GM19438 (cell line): Measurements from ENCODE around the gene CHST9.
"Not testable (repeated sequence)": the region's sequence is repeated elsewhere in the genome, so short reads cannot be mapped to it uniquely, and the experiment has no call there.

Source experiments
- ATAC-seq: cut with Tn5 transposase; IDR thresholded peaks from one replicate; pipeline ENCODE4 v1.9.1; 2021; ENCODE audit warnings: low read depth; ENCODE audit not compliant: unreplicated experiment

CHST9 gene

GRCh38 chr18:26948703-26949102 is 236.4 kb downstream of the CHST9 start:
- ATAC-seq: no peak

DNA sequence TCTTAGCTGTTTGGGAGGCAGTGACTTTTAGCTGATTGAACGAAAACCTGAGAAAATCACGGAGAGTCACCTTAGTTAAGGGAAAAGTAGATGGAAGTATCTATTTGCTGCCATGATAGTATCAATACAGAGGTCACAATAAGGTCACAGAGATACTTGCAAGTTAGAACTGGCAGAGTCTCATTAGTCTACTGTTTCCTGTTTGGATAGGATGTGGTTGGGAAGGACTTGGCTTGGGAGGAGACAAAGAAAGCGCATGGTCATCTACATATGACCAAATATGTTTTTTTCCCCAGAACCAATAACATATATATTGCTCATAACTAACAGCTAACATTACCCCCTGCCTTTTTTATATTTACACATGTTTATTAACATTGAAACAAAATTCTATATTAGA is 241.2 kb downstream of the CHST9 start:
- no peak for ATAC-seq

DNA sequence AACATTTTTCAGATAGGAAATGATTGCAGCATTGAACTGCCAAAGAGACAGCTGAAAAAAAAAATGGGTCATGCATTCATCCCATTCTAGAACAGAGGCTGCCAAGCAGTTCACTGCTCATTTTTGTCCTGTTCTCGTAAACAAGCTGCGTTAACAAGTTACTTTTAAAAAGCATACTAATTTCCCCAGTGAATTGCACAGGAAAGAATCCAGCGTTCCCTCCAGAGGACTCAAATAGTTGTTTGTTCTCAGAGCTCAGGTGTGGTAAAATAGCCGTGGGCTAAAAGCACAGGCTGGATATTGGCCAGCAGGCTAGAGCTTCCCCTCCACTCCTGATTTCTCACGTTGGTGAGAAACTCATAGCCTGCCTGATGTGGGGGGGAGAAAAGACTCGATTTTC is 243.5 kb downstream of the CHST9 start:
- no peak for ATAC-seq

DNA sequence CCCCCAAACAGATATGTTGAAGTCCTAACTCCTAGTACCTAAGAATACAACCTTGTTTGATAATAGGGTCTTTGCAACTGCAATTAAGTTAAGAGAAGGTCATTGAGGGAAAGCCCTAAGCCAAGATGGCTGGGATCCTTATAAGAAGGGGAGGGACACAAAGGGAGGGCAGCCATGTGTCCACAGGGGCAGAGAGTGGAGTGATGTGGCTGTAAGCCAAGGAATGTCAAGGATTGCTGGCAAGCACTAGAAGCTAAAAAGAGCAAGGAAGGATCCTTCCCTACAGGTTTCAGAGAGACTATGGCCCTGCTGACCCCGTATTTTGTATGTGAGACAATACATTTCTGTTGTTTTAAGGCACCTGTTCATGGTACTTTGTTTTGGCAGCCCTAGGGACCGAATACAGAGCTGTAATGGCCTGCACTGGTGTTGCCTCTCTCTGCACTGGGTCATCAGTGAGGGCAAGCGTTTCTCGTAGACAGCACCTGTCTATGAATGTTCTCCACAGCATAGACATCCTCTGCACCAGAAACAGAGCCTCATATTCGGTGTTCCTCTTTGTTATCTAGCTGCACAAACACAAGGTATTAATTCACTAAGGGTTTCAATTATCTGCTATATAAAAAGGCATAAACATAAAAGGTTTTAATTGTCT is 244.2 kb downstream of the CHST9 start:
- no peak for ATAC-seq

DNA sequence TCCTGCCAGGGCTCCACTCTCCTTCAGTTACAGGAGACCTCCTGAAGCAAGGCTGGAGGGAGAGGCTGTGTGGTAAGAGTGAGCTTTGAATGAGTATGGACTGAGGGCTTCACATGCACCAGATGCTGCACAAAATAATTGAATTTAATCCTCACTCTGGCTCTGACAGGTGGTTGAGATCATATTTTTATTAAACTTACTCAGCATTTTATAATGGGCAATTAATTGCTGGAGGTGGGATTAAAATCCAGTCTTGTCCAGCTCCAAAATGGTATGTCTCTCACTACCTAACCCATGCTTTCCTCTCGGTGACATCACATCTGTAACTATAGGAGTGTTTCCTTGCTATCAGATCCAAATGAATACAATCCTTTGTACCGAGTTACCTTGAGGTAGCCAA is 253.4 kb downstream of the CHST9 start:
- ATAC-seq: no peak

GRCh38 chr18:26930630-26931029 is 254.5 kb downstream of the CHST9 start:
- no peak for ATAC-seq

GRCh38 chr18:26928670-26929313 is 256.3 kb downstream of the CHST9 start:
- no peak for ATAC-seq

- not testable (repeated sequence) for ATAC-seq
Observed at GRCh38 chr18:26927822-26928221, 257.3 kb downstream of the CHST9 start.

- ATAC-seq: no peak
Observed at GRCh38 chr18:26926066-26926675, 258.9 kb downstream of the CHST9 start.

DNA sequence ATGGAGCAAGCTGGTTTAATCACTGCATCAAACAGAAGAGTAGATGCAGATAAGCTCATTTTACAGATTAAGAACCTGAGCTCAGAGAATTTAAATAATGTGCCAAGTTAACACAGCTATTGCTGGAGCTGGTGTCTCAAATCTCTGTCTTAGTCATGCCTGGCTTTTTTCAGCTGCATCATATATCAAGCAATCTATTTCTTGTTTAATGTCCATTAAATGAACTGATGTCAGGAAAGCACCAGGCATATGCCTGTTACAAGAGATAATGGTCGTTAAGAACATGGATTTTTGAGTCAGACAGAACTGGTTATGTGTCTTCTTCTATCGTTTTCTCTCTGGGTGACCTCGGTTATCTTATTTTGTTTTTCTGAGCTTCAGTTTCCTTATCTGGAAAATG is 259.8 kb downstream of the CHST9 start:
- ATAC-seq: no peak

DNA sequence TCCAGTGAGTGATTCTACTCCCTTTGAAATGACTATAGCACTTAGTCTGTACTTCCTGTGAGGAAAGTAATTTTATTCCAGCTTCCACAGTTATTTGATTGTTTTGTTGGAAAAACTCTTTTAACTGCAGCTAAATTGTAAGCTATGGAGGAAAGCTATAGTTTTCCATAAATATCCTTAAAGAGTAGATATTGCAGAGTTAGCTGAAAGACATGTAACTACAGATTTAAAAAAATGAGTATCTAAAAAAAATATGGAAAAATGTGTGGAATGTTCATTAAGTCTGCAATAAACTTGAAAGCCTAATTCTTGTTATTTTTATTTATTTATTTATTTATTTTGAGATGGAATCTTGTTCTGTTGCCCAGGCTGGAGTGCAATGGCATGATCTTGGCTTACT is 262.8 kb downstream of the CHST9 start:
- no peak for ATAC-seq

GRCh38 chr18:26920644-26921043 is 264.5 kb downstream of the CHST9 start:
- no peak for ATAC-seq

- no peak for ATAC-seq
Observed at GRCh38 chr18:26919627-26920026, 265.5 kb downstream of the CHST9 start.

- no peak for ATAC-seq
Observed at GRCh38 chr18:26919201-26919600, 265.9 kb downstream of the CHST9 start.

- ATAC-seq: no peak
Observed at GRCh38 chr18:26911840-26912239, 273.3 kb downstream of the CHST9 start.

DNA sequence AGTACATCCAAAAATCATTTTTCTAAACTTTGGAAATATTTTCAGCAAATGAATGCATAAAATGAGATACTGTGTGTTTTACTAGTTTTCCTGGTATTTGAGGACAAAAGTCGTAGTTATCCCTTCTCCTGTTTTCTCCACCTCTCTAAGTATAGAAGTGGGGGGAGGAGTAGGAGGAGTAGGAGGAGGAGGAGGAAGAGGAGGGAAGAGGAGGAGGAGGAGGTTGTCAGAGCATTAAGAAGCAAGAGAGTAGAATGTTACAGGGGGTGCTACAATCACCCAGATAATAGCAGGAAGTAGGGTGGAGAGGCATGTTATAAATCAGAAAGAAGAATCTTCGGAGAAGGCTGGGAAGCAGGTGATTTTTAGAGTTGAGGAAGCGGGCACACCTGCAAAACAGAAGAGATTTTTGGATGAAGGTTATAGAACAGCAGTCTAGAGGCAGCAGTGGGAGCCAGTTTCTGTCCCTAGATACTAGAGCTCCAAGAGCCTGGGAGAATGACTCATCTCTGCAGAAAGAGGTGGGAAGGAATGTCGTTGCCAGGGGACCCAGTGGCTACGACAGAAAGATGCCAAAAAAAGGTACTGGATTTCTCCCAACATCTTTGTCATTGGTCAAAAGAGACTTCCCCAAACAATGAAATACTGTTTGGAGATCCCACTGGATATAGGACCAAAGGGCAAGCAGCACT is 275.4 kb downstream of the CHST9 start:
- no peak for ATAC-seq

GRCh38 chr18:26908906-26909305 is 276.2 kb downstream of the CHST9 start:
- no peak for ATAC-seq

GRCh38 chr18:26902291-26902690 is 282.8 kb downstream of the CHST9 start:
- no peak for ATAC-seq

DNA sequence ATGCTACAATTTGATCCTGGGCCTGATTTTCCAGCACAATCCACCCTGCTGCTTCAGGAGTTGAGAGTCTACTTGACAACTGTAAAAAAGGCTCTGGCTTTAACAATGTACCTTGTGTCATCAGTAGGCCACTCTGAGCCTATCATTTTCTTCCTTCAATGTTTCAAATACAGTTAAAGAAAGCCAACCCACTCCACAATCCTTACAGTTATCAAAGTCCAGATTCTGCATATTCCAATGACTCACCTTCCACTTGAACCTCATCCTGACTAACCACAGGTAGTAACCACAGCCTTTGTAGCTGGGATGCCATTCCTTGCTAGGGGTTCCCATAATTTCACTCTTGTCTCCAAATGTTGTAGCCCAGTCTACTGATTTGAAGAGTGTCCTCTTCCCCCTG is 284.1 kb downstream of the CHST9 start:
- ATAC-seq: no peak

DNA sequence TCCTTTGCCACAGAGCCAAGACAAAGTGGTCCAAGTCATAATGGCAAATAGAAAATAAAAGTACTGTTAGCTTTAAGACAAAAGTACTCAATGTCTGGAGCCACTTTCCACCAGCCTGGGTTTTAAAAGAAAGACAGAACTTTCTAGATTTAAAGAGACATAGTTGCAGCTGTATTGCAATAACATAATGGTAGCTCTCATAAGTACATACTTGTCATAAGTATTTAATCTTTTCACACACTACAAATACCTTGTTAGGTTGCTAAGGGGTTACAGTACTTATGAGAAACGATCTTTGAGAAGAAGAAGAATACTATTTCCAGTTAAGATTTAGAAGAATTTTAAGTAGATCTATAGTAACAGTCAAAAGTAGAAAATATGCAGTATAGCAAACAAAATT is 290.7 kb downstream of the CHST9 start:
- no peak for ATAC-seq

- no peak for ATAC-seq
Observed at GRCh38 chr18:26893996-26894395, 291.1 kb downstream of the CHST9 start.

- ATAC-seq: no peak
Observed at GRCh38 chr18:26888259-26888658, 296.8 kb downstream of the CHST9 start.
